Stimulated activated CD4-positive, alpha-beta T cell treated with anti-CD3 and anti-CD28 coated beads, Interleukin-1b, Interleukin-23, amount 100 ng/mL, for 24 hours (primary cell): Measurements from ENCODE around the gene CFAP107.

Experiments
- DNase-seq, 4 experiments: peaks; one replicate each; pipeline ENCODE4 v3.0.0-alpha.2; 2020; ENCODE audit warnings: low read depth in 4 of 4, low spot score in 1 of 4

The CFAP107 gene

DNA sequence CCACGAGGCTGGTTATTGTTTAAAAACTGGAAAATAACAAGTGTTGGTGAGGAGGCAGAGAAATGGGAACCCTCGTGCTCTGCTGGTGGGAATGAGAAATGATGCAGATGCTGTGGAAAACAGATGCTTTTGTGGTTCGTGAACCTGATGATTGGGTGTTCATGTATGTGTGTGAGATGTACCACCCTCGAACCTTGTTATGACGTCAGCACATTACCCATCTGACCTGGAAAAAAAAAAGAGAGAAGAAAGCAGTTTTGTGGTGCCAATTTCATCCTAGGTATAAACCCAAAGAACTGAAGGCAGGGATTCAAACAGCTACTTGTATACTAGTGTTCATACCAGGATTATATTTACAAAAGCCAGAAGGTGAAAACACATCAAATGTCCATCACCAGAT lies 6.4 kb upstream of the CFAP107 start:
- DNase-seq: no peak

GRCh38 chr1:12741946-12742345 lies 4.1 kb upstream of the CFAP107 start:
- no peak for DNase-seq

DNA sequence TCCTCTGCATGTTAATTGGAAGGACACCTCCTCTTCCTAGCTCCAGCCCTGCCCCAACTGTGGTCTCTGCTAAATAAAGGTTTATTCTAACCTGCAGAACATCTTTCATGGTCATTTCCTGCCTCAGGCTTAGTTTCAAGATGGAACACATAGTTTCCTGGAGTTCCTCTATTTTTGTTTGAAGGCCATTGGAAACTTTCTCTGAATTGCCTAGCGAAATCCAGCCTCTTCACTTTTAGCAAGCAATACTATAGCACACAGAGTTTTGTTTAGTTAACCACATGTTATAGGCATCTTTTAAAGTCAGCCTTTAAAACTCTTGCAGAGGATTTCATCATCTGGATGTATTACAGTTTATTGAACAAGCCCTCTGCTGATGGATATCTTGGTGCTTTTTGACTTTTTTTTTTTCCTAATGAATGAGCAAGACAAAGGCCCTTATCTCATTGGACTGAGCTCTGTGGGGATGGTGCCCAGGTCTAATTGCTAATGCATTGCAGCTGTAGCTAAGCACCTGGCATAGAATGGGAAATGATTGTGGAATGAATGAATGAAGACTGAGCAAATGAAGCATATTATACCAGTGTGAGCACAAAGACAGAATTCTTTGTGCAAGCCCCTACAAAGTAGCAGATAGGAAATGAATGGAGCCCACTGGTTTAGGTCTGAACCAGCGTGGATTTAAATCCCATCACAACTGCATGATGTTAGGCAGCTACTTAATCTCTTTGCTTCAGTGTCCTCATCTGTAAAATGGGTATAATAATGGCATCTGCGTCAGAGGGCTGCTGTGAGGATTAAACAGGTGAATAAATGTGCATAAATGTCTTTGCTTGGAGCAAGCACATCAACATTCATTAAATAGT lies 641 bp upstream of the CFAP107 start:
- DNase-seq: no peak

DNA sequence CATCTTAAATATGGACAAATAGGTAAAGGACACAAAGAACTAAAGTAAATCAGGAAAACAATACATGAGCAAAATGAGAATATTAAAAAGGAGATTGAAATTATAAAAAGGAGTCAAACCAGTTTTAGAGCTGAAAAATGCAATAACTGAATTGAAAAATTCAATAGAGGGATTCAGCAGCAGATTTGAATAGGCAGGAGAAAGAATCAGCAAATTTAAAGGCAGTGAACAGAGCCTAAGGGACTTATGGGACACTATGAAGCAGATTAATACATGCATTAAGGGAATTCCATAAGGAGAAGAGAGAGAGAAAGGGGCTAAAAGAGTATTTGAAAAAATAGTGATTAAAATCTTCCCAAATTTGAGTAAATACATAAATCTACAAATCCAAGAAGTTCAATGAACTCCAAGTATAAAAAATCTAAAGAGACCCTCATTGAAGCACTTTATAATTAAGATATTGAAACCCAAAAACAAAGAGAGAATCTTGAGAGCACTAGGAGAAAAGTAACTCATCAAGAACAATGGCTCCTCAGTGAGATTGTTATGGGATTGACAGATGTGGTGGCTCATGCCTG lies 2.9 kb downstream of the CFAP107 start:
- DNase-seq: no peak

- DNase-seq: no peak
Measured at GRCh38 chr1:12754738-12755137, 8.7 kb downstream of the CFAP107 start.

- DNase-seq: no peak
Measured at GRCh38 chr1:12756273-12756672, 10.3 kb downstream of the CFAP107 start.

DNA sequence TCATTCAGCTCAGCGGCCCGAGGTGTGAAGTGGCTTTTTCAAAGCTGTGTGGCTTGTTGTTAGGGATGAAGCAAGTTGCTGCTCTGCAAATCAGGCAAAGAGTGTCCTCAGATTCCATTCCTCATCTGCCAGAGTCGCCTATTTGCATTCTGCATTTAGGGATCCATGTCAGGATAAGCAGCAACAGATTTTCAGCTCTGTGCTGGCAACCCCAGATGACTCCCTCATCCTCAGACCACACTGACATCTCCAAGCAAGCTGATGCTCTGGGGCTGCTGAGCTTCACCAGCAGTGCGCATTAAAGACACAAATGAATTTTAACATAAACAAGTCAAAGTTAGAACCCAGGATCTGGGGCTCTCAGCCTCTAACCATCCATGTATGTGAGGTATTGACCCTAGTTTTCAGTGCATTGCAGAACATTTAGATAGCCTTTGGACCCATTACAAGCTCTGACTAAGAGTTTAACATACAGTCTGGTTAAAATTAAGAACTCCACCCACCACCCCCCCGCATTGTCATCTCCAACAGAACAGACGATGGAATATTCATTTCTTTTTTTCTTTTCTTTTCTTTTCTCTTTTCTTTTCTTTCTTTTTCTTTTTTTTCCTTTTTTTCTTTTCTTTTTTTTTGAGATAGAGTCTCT lies 10.9 kb downstream of the CFAP107 start:
- DNase-seq: no peak

GRCh38 chr1:12757836-12758235 lies 11.8 kb downstream of the CFAP107 start:
- no peak for DNase-seq

DNA sequence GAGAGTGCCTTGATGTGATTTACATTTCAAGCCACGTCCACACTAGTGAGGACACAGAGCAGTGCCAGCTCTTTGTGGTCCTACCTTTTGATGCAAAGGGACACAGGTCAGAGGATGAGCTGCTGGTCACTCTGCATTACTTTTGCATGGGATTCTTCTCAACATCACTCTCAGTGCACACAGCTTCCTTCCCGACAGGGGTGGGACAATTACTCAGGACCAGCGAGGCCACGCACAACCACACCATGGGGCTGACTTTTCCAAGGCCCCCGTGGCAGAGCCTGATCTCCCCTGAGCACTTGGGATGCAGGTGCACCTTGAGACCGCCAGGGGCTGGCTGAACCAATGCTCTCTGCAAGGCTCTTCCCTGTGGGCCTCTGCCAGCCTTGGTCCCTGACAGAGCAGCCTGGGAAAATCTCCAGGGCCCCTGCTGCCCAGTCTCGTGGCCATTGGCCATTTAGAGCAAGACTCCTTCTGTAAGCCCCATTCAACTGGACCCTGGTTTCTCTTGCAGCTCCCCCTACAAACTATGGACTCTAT lies 14.3 kb downstream of the CFAP107 start:
- DNase-seq: no peak

GRCh38 chr1:12761781-12762180 lies 15.8 kb downstream of the CFAP107 start:
- no peak for DNase-seq

GRCh38 chr1:12762766-12763165 lies 16.8 kb downstream of the CFAP107 start:
- DNase-seq: no peak

DNA sequence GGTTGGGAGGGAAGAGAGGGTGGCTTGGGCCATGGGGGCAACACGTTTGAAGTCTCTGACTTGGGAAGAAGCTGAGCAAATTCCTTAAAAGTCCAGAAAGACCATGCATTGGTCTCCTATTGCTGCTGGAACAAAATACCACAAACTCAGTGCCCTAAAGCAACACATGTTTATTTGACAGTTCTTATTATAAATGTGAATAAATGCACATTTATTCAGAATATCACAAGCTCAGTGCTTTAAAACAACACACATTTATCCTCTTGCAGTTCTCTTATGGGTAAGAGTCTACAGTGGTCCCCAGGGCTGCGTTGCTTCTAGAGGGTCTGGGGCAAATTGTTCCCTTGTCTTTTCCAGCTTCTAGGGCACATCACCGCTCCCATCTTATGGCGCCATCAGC lies 17.5 kb downstream of the CFAP107 start:
- no peak for DNase-seq

DNA sequence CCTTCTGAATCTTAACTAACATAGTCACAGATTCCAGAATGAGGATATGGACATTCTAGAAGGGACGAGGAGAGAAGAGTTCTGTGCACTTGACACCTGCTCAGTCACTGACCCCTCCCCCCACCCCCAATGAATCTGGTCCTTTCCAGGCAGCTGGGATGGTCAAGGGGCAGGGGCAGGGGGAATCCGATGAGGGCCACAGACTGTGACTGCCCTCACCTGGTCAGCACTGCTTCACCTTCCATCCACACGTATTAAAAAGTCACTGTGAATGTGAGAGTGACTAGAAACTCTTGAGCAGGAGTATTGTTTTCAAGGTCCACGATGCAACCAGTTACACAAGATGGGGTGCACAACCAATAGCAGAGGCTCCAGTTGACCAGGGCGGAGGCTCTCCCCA lies 18.0 kb downstream of the CFAP107 start:
- no peak for DNase-seq

DNA sequence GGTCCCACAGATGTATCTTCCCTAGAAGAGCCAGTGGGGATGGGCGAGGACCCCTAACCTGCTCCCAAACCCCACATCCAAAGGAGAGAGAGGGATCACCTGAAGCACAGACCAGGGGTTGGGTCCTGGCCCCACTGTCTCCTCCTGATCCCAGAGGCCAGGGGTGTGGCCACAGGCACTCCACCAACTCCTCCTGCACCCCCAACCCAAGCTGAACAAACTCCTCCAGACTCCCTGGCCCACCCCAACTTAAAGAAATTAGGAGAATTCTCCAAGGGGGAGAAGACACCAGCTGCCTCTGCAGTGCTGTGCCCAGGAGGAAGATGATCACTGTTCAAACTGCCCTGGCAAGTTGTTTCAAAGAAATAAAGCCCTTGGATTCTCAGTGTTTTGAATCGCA lies 23.0 kb downstream of the CFAP107 start:
- no peak for DNase-seq

DNA sequence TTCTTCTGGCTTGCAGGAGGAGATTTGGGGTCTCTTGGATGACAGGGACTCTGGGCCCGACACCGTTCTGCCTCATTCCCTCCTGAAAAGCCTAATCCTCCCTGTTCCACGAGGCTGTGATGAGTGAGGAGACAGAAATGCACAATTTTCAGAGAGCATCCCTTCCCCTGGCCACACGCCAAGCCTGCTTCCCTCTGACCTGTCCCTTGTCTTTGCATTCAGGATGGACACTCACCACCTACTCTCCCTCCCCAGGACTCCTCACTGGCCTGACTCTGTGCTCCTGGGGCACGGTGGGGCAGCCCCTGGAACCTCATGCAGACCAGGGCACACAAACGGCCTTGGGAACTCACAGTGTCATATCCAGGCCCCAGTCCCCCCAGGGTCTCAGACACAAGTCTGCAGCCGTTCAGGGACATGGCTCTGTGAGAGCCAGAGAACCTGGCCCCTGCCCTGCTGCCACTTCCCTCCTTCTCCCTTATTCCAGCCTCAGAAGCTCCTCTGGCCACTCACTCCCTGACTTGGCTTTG lies 24.0 kb downstream of the CFAP107 start:
- no peak for DNase-seq

DNA sequence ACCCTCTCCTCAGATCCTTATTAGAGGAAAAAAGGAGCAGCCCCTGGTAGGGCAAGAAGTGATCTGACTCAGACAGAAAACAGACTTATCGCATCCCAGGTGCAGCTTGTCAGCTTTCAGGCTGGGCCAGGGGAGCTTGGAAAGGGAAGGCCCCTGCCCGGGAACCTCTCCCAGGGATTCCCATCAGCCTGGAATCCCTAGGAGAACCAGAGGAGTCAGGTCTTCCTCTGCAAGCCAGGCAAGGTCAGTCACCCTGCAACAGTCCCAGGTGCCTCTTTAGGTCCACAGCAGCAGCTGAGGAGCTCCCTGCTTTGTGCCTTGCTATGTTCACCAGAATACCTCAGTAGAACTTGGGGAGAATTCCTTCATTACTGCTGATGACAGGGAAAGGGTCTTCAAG lies 24.6 kb downstream of the CFAP107 start:
- no peak for DNase-seq

GRCh38 chr1:12771186-12771585 lies 25.2 kb downstream of the CFAP107 start:
- DNase-seq: no peak

GRCh38 chr1:12772520-12772919 lies 26.5 kb downstream of the CFAP107 start:
- no peak for DNase-seq

DNA sequence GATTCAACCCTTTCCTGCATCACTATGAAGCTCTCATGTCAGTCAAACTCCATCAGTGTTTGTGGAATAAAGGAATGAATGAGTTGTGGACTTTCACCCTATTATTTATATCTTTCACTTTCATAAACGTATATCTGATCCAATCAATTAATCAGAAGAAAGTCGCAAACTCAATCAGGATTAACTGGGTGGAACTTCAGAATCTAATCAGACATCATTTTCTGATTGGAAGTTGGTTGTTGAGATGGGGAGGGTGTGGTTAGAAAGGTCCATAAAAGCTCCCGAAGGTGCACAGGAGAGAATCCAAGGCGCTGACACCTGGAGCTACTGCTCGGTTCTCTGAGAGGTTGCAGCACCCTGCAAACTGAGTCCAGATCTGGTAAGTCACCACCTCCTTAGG lies 27.4 kb downstream of the CFAP107 start, which contains the start of gene PRAMEF12:
PRAMEF12 (plus strand) TSS at position 301 of the 400 bp plus-strand sequence. CDS start 1,130 bp downstream, outside the sequence.
- DNase-seq: no peak

GRCh38 chr1:12774801-12775345 lies 28.9 kb downstream of the CFAP107 start:
- no peak for DNase-seq

- no peak for DNase-seq
Measured at GRCh38 chr1:12775443-12775842, 29.4 kb downstream of the CFAP107 start.
